Measurements from ENCODE around the gene KRTAP5-2.

The KRTAP5-2 gene

GRCh38 chr11:1557904-1558774 lies 40.0 kb downstream of the KRTAP5-2 start:
- no peak for DNase-seq (ENCODE audit: extremely low read depth, low read depth)
- no peak overlapping the region for H3K4me3 ChIP-seq (replicated peaks; ENCODE audit: low read depth, low read length)
- TF ChIP-seq, protein P1, sequence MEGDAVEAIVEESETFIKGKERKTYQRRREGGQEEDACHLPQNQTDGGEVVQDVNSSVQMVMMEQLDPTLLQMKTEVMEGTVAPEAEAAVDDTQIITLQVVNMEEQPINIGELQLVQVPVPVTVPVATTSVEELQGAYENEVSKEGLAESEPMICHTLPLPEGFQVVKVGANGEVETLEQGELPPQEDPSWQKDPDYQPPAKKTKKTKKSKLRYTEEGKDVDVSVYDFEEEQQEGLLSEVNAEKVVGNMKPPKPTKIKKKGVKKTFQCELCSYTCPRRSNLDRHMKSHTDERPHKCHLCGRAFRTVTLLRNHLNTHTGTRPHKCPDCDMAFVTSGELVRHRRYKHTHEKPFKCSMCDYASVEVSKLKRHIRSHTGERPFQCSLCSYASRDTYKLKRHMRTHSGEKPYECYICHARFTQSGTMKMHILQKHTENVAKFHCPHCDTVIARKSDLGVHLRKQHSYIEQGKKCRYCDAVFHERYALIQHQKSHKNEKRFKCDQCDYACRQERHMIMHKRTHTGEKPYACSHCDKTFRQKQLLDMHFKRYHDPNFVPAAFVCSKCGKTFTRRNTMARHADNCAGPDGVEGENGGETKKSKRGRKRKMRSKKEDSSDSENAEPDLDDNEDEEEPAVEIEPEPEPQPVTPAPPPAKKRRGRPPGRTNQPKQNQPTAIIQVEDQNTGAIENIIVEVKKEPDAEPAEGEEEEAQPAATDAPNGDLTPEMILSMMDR (IDR thresholded peaks at IDR 0.05; ENCODE audit: low read depth, low read length, missing control alignments) = no peak

GRCh38 chr11:1557051-1557884 lies 40.8 kb downstream of the KRTAP5-2 start:
- no peak for DNase-seq (ENCODE audit: extremely low read depth, low read depth)
- H3K4me3 ChIP-seq (replicated peaks; ENCODE audit: low read depth, low read length) = no peak overlapping the region
- TF ChIP-seq, protein P1 (IDR thresholded peaks at IDR 0.05; ENCODE audit: low read depth, low read length, missing control alignments) = no peak

GRCh38 chr11:1556278-1556902 lies 41.7 kb downstream of the KRTAP5-2 start:
- TF ChIP-seq, protein P1 (IDR thresholded peaks at IDR 0.05; ENCODE audit: low read depth, low read length, missing control alignments) = no peak
- DNase-seq (ENCODE audit: extremely low read depth, low read depth) = no peak
- H3K4me3 ChIP-seq (replicated peaks; ENCODE audit: low read depth, low read length) = no peak overlapping the region

DNA sequence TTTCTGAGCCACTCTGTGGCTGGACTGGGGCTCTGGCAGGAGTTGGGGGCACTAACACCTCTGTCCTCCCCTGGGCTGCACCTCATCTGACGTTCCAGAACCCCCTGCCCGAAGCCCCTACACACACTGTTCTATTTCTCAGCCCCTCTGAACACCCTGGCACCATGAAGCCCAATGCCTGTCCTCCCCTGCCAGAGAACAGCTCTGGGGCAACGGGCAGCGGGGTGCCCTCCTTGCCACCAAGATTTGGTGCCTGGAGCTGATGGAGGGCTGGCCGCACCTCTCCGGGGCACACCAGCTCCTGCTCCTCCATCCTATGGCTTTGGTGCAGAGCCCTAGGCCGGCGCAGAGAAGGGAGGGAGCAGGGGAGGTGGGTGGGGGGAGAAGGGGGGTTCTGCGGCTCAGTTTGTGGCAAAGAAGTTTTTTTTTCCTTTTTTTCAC lies 42.4 kb downstream of the KRTAP5-2 start:
- no peak overlapping the region for H3K4me3 ChIP-seq (replicated peaks; ENCODE audit: low read depth, low read length)
- TF ChIP-seq, protein P1 (IDR thresholded peaks at IDR 0.05; ENCODE audit: low read depth, low read length, missing control alignments) = no peak
- no peak for DNase-seq (ENCODE audit: extremely low read depth, low read depth)

DNA sequence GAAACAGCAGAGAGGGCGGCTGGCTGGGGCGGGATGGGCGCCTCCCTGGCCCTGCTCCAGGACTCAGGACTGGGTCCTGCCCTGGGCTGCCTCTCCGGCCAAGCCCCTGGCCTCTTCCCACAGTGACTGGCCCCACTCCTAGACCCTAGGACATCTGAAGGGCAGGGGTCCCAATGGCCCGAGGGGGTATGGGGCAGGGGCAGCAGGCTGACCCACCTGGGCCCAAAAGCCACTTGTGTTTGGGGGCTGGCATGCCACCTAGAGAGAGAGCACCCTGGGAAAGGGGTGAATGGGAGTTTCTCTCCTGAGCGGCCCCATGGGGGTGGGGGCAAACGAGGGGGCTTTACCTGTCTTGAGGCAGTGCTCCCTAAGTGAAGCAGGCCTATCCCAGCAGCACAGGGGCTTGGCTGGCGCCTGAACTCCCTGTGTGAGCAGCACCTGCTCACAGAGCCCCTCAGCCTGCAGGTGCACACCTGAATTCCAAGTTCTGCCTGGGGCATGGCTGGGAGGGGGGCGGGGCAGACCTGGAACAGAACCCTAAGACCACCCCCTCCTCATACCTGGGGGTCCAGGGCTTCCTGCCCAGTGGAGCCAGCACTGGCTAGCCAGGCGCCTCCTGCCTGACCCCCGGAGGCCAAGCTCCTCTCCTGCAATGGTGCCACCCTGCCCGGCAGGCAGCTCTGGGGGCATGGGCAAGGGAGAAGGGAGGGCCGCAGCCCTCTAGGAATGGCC lies 42.9 kb downstream of the KRTAP5-2 start:
- TF ChIP-seq, protein P1 (IDR thresholded peaks at IDR 0.05; ENCODE audit: low read depth, low read length, missing control alignments) = no peak
- no peak for DNase-seq (ENCODE audit: extremely low read depth, low read depth)
- H3K4me3 ChIP-seq (replicated peaks; ENCODE audit: low read depth, low read length) = no peak overlapping the region
